ENCODE data around the gene ABL1.

ABL1 gene

DNA sequence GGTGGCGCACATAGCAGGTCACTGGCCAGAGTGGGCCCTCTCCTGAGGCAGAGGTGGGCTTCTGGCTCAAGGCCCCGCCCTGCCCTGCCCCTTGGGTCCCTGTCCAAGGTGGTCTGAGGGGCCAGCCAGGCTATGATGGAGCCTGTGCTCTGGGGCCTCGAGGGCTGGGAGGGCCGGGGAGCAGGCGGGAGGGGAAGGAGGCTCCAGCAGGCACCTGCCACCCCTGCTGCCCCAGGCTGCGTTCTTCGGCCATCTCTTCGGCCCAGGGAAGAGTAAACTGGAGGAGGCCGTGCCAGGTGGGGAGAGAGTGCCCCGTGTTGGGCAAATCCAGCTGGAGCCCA is 89.4 kb downstream of the ABL1 start:
- Histone ChIP-seq H3K4me2 (ENCODE audit: insufficient read depth, low read length) (no peak overlapping the region), H3K27me3 (ENCODE audit: insufficient read depth, low read length, poor library complexity) (no peaks in the 10 kb centered on the region), H3K36me3 (ENCODE audit: insufficient read depth, low read length) (no peaks in the 10 kb centered on the region), H3K4me1 (ENCODE audit: insufficient read depth, low read length) (no peaks in the 10 kb centered on the region), H3K27ac (ENCODE audit: low read length) (no peak overlapping the region), H4K20me1 (ENCODE audit: insufficient read depth, low read length) (no peaks in the 10 kb centered on the region), H3K79me2 (ENCODE audit: insufficient read depth, low read length) (no peaks in the 10 kb centered on the region), H3K4me3 (ENCODE audit: low read depth in 1 of 2, low read length in 2 of 2) (no peak overlapping the region), H3K9me3 (ENCODE audit: insufficient read depth, low read length, severe bottlenecking) (no peaks in the 10 kb centered on the region), H2AFZ (ENCODE audit: low read depth, low read length) (no peak overlapping the region), H3K9ac (ENCODE audit: low read depth, low read length) (no peak overlapping the region)
- ATAC-seq (ENCODE audit: insufficient read depth, low read depth) (no peak), DNase-seq (no peak)
- no peak for TF ChIP-seq EZH2 (IDR thresholded peaks at IDR 0.05; ENCODE audit: borderline replicate concordance, low read depth, low read length, severe bottlenecking)
- TF ChIP-seq, protein P1, sequence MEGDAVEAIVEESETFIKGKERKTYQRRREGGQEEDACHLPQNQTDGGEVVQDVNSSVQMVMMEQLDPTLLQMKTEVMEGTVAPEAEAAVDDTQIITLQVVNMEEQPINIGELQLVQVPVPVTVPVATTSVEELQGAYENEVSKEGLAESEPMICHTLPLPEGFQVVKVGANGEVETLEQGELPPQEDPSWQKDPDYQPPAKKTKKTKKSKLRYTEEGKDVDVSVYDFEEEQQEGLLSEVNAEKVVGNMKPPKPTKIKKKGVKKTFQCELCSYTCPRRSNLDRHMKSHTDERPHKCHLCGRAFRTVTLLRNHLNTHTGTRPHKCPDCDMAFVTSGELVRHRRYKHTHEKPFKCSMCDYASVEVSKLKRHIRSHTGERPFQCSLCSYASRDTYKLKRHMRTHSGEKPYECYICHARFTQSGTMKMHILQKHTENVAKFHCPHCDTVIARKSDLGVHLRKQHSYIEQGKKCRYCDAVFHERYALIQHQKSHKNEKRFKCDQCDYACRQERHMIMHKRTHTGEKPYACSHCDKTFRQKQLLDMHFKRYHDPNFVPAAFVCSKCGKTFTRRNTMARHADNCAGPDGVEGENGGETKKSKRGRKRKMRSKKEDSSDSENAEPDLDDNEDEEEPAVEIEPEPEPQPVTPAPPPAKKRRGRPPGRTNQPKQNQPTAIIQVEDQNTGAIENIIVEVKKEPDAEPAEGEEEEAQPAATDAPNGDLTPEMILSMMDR (IDR thresholded peaks at IDR 0.05; ENCODE audit: borderline replicate concordance, extremely low read depth, low read length, poor library complexity, severe bottlenecking) = no peak

DNA sequence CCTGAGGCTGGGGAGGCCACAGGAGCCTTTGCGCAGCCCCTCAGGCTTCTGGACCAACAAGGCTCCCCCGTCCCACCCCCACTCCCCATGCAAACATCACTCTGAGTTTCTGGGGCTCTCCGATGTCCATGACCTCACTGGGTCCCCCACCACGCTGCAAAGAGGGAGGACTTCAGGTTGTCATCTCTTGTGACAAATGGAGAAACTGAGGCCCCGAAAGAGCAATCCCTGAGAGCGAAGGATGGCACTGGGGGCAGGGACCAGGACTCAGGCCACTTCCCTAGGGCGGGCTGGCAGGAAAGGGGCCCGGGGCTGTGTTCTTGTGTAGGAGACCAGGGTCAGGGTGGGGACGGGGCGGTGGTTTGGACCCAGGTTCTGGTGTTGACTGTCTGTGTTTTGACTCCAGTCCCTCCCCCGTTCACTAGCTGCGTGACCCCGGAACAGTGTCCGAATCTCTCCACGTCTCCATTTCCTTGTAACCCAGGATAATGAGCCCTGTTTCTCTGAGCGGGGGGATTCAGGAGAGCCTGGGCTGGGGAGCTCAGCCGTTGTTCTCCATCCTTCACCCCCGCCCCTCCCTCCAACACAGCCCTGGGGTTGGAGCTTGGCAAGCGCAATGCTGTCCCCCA is 90.1 kb downstream of the ABL1 start:
- H3K4me2 ChIP-seq (ENCODE audit: insufficient read depth, low read length) = no peak overlapping the region

DNA sequence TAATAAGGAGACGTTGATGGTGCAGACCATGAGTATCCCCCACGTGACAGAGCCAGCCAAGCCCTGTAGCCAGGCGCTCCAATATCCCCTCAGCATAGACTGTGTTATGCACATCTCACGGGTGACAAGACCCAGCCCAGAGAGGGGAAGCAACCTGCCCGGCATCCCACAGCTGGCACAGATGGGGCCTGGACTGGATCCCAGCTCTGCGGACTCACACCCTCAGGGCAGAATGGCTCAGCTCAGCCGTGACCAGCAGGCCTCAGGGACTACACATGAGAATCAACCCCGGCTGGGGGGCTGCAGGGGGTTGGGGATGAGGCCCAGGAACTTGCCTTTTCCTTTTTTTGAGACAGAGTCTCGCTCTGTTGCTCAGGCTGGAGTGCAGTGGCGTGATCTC is 92.3 kb downstream of the ABL1 start:
- Histone ChIP-seq H3K27ac (ENCODE audit: low read length) (no peak overlapping the region), H3K79me2 (ENCODE audit: insufficient read depth, low read length) (no peaks in the 10 kb centered on the region), H4K20me1 (ENCODE audit: insufficient read depth, low read length) (no peaks in the 10 kb centered on the region), H3K4me2 (ENCODE audit: insufficient read depth, low read length) (no peak overlapping the region), H3K9me3 (ENCODE audit: insufficient read depth, low read length, severe bottlenecking) (no peaks in the 10 kb centered on the region), H3K4me1 (ENCODE audit: insufficient read depth, low read length) (no peaks in the 10 kb centered on the region), H3K4me3 (ENCODE audit: low read depth in 1 of 2, low read length in 2 of 2) (no peak overlapping the region), H3K36me3 (ENCODE audit: insufficient read depth, low read length) (no peaks in the 10 kb centered on the region), H3K27me3 (ENCODE audit: insufficient read depth, low read length, poor library complexity) (peaks cover under 1% of the 10 kb centered on the region), H3K9ac (ENCODE audit: low read depth, low read length) (no peak overlapping the region), H2AFZ (ENCODE audit: low read depth, low read length) (no peak overlapping the region)
- TF ChIP-seq EZH2 (IDR thresholded peaks at IDR 0.05; ENCODE audit: borderline replicate concordance, low read depth, low read length, severe bottlenecking) = no peak
- TF ChIP-seq, protein P1 (IDR thresholded peaks at IDR 0.05; ENCODE audit: borderline replicate concordance, extremely low read depth, low read length, poor library complexity, severe bottlenecking) = no peak
- ATAC-seq (ENCODE audit: insufficient read depth, low read depth) (no peak), DNase-seq (no peak)

More for the DNA sequence above, 90.1 kb downstream of the ABL1 start:
- Histone ChIP-seq H3K27me3 (ENCODE audit: insufficient read depth, low read length, poor library complexity) (no peaks in the 10 kb centered on the region), H3K27ac (ENCODE audit: low read length) (no peak overlapping the region), H3K9me3 (ENCODE audit: insufficient read depth, low read length, severe bottlenecking) (no peaks in the 10 kb centered on the region), H3K4me3 (ENCODE audit: low read depth in 1 of 2, low read length in 2 of 2) (no peak overlapping the region), H3K9ac (ENCODE audit: low read depth, low read length) (no peak overlapping the region), H3K36me3 (ENCODE audit: insufficient read depth, low read length) (no peaks in the 10 kb centered on the region), H3K79me2 (ENCODE audit: insufficient read depth, low read length) (no peaks in the 10 kb centered on the region), H3K4me1 (ENCODE audit: insufficient read depth, low read length) (no peaks in the 10 kb centered on the region), H2AFZ (ENCODE audit: low read depth, low read length) (no peak overlapping the region), H4K20me1 (ENCODE audit: insufficient read depth, low read length) (no peaks in the 10 kb centered on the region)
- TF ChIP-seq, protein P1 (IDR thresholded peaks at IDR 0.05; ENCODE audit: borderline replicate concordance, extremely low read depth, low read length, poor library complexity, severe bottlenecking) = no peak
- no peak for TF ChIP-seq EZH2 (IDR thresholded peaks at IDR 0.05; ENCODE audit: borderline replicate concordance, low read depth, low read length, severe bottlenecking)
- ATAC-seq (ENCODE audit: insufficient read depth, low read depth) = no peak
- DNase-seq = no peak
